ENCODE measurements around the gene BCAS3. TPM values are rescaled to one million over a fixed set of nuclear protein-coding genes. Genes with fewer than 3 reads are reported as not detected.
A peak's percentile ranks its signal among the peaks of the same experiment; 100 is the strongest.

Gene BCAS3
- total and polyA plus RNA-seq, 5 experiments from 2014 or later = 25.7 to 41.4 (median 32.8) TPM

DNA sequence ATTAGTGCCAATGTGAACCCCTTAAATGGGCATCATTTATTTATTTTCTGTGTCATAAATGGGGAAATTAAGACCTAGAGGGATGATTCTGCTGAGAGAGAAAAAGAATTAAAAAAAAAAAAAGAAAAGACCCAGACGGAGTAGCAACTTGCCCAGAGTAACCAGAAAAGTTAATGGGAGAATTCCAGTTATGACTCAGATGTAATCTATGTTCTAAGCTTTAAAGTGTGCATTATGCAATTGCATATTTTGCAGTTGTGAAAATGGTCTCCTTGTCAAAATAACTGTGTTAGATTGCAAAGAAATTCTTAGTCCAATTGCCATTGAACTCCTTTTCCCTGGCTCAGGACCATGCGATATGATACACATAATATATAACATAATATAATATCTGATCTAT lies 683.4 kb downstream of the BCAS3 start:
- POLR2A ChIA-PET = no interaction called here
- H3K27me3 Mint-ChIP-seq = no peaks in the 10 kb centered on the region
- ATAC-seq (no peak), DNase-seq (no peak)
- peak overlapping the region in 1 of 10 donors; percentile 6 for H3K27ac Mint-ChIP-seq
- no peak overlapping the region for H3K4me3 Mint-ChIP-seq
- H3K4me1 Mint-ChIP-seq = peaks cover 0 to 5% (median 1%) of the 10 kb centered on the region in 4 donors
- H3K9me3 Mint-ChIP-seq = no peaks in the 10 kb centered on the region
- no peaks in the 10 kb centered on the region for H3K36me3 Mint-ChIP-seq

DNA sequence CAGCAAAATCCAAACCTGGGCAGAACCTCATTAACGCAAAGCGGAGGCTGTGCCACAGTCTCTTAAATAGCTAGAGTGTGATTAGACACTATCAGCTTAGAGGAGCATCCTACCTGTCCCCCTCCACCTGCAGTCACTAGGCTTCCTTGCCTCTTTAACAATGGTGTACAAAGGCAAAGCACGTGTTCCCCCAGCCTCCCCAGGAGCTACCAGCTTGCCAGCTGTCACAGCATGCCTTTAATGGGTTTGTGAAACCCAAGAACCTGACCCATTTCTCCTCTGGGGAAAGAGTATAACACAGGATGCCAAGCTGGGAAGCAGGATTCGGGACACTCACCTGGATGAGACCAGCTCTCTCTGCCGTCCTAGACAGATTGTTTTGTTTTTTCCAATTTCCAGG lies 684.7 kb downstream of the BCAS3 start:
- POLR2A ChIA-PET = no interaction called here
- DNase-seq (no peak), ATAC-seq (no peak)
- Mint-ChIP-seq H3K9me3 (no peaks in the 10 kb centered on the region), H3K27me3 (no peaks in the 10 kb centered on the region), H3K27ac (no peak overlapping the region), H3K4me1 (peaks cover 0 to 5% (median 1%) of the 10 kb centered on the region in 4 donors), H3K4me3 (no peak overlapping the region), H3K36me3 (no peaks in the 10 kb centered on the region)

DNA sequence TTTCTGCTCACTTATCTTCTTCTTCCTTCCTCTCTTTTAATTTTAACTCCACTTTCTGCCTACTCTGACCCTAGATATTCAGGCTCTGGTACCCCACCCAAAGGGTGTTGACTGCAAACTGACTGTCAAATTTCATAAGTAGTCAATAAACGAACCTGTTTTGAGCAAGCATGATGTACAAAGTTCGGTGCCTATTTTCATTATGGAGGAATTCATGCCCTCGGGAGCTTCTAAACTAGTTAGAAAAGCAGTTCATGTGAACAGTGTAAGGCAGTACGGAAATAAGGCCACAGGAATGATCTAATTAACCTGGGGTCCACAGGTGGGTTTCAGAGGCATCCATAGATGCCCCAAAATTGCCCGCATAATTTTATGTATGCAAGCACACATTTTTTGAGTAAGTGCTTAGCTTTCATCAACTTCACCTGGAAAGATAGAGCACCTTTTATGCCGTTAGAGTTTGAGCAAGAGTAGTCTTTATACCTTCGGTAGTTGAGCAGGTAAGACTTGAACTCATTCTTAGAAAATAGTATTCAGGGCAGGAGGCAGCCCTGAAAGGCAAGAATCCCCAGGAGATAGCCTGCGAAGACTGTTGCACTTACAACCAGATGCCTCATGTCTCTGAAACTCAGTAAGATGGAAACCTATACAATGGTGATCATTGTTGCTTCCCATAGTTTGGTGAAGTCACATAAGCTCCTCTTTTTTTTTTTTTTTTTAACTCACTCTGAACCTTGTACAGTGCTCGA lies 685.4 kb downstream of the BCAS3 start:
- Mint-ChIP-seq H3K4me3 (no peak overlapping the region), H3K36me3 (no peaks in the 10 kb centered on the region), H3K27me3 (no peaks in the 10 kb centered on the region), H3K4me1 (peaks cover 0 to 5% (median 1%) of the 10 kb centered on the region in 4 donors), H3K9me3 (no peaks in the 10 kb centered on the region), H3K27ac (peak overlapping the region in 1 of 10 donors; percentile 19)
- ATAC-seq = no peak
- DNase-seq = no peak
- POLR2A ChIA-PET = interaction anchor here (0.6 kb wide), 1 partner anchor 325 kb away, joined by 6 read pairs; no protein-coding TSS in a partner anchor

DNA sequence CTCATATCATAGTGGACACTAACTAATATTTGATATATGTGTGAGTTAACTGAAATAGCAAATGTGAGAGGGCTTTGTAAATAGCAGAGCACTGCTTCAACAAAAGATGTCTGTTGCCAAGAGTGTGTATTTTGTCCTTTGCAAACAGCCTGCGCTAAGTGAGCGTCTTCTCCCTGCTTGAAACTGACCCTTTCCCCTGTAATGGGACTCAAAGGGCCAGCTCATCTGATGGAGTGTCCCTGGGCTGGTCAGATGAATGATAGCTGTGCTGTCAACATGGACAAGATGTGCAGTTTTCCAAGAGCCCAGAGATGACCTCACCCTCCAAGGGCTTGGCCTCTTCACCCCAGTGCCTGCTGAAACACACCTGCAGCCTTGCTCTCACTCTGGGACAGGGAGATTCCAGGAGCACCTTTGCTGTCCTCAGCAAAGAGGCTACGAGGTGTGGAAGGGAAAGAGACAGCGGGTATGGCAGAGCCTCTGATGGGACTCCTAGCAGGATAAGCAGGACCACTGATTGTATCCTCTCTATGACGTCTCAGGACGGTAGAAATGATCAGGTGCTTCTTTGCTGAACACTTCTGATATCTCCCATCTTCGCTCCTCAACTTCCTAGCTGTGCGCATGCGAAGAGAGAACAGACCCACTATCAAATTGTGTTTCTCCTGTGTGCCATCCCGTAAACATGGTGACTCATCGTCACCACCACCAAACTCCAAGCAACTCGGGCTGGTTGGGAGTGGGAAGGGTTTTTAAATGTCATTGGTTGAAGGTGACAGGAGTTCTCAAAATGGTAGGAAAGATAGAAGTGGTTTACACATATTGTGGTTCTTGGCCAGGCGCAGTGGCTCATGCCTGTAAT lies 686.2 kb downstream of the BCAS3 start:
- POLR2A ChIA-PET = interaction anchor here (0.6 kb wide), 1 partner anchor 326 kb away, joined by 6 read pairs; no protein-coding TSS in a partner anchor
- no peaks in the 10 kb centered on the region for H3K9me3 Mint-ChIP-seq
- no peak for DNase-seq

DNA sequence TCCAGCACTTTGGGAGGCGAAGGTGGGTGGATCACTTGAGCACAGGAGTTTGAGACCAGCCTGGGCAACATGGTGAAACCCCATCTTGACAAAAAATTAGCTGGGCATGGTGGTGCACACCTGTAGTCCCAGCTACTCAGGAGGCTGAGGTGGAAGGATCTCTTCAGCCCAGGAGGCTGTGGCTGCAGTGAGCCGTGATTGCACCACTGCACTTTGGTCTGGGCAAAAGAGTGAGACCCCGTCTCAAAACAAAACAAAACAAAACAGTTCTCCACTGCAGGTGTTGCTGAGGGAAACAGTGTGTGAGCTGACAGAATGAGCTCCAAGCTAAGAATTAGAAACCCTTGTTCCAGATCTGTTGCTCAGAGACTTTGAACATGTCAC lies 686.8 kb downstream of the BCAS3 start:
- Mint-ChIP-seq H3K27ac (no peak overlapping the region), H3K4me3 (no peak overlapping the region)

More for the DNA sequence above, 686.2 kb downstream of the BCAS3 start:
- H3K27me3 Mint-ChIP-seq = no peaks in the 10 kb centered on the region
- no peak for ATAC-seq
- peaks cover 0 to under 1% (median 0%) of the 10 kb centered on the region in 3 donors for H3K36me3 Mint-ChIP-seq
- H3K27ac Mint-ChIP-seq = no peak overlapping the region
- no peak overlapping the region for H3K4me3 Mint-ChIP-seq
- H3K4me1 Mint-ChIP-seq = peaks cover 0 to 2% (median under 1%) of the 10 kb centered on the region in 4 donors

DNA sequence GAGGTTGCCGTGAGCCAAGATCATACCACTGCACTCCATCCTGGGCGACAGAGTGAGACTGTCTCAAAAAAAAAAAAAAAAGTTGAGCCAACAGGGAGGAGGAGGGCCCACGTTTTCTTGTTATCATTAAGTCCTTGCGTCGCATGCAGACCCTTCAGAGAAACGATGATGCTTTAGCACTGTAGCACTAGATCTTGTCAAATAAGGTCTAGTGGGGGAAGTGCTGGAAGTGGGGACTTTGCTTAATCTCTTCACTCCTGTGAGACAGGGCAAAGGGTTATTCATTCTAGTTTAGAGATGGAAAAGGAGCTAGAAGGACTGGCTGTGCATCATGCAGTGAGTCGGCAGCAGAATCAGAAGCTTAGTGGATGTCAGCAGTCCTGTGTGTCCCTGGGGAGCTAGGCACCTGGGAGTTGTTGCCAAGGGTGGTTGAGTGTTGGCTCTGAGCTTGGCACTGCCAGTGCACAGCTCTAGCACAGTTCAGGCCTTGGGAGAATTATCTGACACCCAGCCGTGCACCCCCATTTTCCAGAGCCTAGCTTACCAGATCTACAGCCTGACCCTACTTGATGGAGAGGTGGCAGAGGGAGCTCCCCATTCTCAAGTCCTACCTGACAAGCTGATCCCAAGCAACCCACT lies 688.5 kb downstream of the BCAS3 start:
- ATAC-seq (no peak), DNase-seq (no peak)
- H3K36me3 Mint-ChIP-seq = peaks cover 0 to 9% (median 3%) of the 10 kb centered on the region in 3 donors
- no peak overlapping the region for H3K27ac Mint-ChIP-seq
- no peaks in the 10 kb centered on the region for H3K4me1 Mint-ChIP-seq
- no peaks in the 10 kb centered on the region for H3K9me3 Mint-ChIP-seq
- no peaks in the 10 kb centered on the region for H3K27me3 Mint-ChIP-seq
- H3K4me3 Mint-ChIP-seq = no peak overlapping the region
- POLR2A ChIA-PET = no interaction called here

More for the DNA sequence above, 686.8 kb downstream of the BCAS3 start:
- Mint-ChIP-seq H3K4me1 (no peaks in the 10 kb centered on the region), H3K36me3 (peaks cover 0 to 3% (median 3%) of the 10 kb centered on the region in 3 donors), H3K9me3 (no peaks in the 10 kb centered on the region), H3K27me3 (no peaks in the 10 kb centered on the region)
- POLR2A ChIA-PET = no interaction called here
- DNase-seq = no peak
- no peak for ATAC-seq

DNA sequence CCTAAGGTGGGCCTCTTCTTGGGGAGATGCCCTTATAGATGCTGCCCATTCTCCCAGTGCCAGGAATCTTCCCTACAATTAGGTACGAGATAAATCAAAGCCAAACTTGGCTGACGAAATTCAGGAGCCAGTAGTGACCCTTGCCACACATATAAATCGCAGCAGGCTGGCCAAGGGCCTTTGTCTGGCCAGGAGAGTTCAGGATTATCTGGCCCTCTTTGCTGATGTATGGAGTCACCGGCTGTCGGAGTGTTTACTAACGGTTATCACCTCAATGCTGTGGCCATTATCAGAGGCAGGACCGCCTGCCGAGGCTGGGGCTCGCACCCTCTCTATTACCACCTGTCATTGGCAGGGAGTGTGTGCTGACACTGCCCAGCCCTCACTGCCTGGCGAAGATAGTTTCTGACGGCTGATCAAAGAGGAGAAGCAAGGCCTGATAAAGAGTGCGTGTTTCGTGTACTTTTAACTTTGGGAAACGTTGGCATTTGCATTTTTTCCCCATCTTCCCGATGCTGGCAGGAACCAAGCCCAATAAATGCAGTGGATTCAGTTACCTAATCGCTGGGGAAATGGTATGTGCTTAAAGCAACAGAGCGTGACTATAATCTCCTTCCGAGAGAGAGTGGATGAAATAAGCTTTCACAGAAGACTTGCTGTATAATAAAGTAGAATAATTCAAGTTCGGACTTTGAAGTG lies 689.2 kb downstream of the BCAS3 start:
- POLR2A ChIA-PET = no interaction called here
- H3K36me3 Mint-ChIP-seq = peaks cover 0 to 10% (median 3%) of the 10 kb centered on the region in 3 donors
- no peak overlapping the region for H3K27ac Mint-ChIP-seq
- H3K27me3 Mint-ChIP-seq = no peaks in the 10 kb centered on the region
- DNase-seq (no peak), ATAC-seq (no peak)
- no peaks in the 10 kb centered on the region for H3K9me3 Mint-ChIP-seq
- H3K4me1 Mint-ChIP-seq = no peaks in the 10 kb centered on the region
- H3K4me3 Mint-ChIP-seq = no peak overlapping the region

DNA sequence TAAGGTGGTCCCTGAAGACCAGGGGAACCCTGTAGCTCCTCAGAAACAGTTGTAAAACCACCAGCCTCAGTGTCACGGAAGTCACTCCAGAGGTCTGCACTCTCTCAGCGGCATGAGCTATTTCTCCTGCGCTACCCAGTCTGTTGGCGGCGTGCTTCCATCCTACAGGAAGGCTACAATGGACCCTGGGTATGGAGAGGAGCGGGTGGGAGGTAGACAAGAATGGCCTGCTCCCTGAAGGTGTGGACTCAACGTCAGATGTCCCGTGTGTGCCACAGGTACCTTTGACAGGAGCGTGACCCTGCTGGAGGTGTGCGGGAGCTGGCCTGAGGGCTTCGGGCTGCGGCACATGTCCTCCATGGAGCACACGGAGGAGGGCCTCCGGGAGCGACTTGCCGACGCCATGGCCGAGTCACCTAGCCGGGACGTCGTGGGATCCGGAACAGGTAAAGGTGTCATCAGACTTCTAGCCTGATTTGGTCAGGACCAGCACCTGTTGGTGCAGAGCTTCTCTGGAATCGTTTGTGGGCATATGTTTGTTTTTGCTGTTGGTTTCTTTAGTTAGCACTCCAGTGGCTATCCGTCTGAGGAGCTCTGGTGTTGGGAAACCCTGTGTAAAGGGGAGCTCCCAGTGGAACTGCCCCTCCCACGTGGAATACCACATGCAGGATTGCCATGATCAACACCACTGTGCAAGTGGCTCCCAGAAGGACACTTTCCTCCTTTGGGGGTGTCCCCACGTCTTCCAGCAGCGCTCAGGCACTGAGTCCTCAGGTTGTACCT lies 690.6 kb downstream of the BCAS3 start:
- POLR2A ChIA-PET = no interaction called here
- Mint-ChIP-seq H3K4me1 (peaks cover 0 to 3% (median 0%) of the 10 kb centered on the region in 4 donors), H3K9me3 (no peaks in the 10 kb centered on the region), H3K27me3 (no peaks in the 10 kb centered on the region), H3K36me3 (peaks cover 0 to 13% (median 3%) of the 10 kb centered on the region in 3 donors), H3K27ac (peak overlapping the region in 1 of 10 donors; percentile 66), H3K4me3 (no peak overlapping the region)
- no peak for ATAC-seq
- DNase-seq = no peak

DNA sequence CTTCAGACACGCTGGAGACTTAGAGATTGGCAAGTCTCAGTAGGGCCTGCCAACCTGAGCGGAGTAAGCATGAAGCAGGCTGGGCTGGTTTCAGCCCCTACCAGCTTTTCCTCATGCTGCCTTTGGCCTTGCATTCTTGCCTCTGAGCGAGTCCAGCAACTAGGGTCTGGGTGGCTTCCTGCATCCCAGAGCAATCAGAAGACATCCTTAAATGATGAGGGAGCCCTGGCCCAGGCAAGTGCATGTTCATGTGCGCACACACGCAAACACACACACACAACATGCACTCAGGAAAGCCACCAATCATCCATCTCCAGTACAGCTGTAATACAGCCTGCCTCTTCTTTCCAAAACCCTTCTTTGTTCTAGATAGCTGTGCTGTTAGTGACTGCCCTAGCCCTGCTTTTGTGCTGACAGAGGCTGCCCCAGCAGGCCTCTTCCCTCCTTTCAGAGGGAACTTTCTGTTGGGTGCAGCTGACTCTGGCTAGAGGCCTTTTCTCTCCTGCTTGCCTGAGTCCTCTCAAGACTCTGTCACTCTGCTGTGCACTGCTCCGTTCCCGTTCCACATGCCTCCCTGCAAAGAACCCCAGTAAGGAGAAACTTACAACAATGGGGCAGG lies 691.3 kb downstream of the BCAS3 start:
- Mint-ChIP-seq H3K9me3 (no peaks in the 10 kb centered on the region), H3K4me1 (peaks cover 0 to 3% (median 0%) of the 10 kb centered on the region in 4 donors), H3K27me3 (no peaks in the 10 kb centered on the region), H3K4me3 (no peak overlapping the region), H3K36me3 (peaks cover 0 to 13% (median 3%) of the 10 kb centered on the region in 3 donors), H3K27ac (peak overlapping the region in 2 of 10 donors; percentile 22 to 23)
- no peak for ATAC-seq
- POLR2A ChIA-PET = no interaction called here
- DNase-seq = no peak

DNA sequence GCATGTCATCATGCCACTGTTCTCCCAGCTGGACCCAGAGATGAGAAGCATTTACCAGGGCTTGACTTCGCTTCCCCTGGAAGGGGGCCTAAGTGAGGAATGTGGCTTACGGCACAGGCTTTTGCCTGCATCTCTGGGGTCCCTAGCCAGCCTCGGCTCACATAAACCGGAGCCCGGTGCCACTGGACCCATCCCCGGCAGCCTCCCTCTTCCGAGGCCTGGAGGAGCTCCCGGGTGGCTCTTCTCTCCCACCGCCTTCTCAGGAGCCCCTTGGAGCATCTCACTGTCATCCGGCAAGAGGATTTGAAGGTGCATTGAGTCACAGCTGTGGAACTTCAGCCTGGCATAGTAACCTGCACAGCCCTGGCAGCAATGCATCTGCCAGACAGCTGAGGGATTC lies 692.1 kb downstream of the BCAS3 start:
- ATAC-seq (no peak), DNase-seq (no peak)
- Mint-ChIP-seq H3K4me3 (no peak overlapping the region), H3K4me1 (peaks cover 0 to 4% (median 0%) of the 10 kb centered on the region in 4 donors), H3K9me3 (no peaks in the 10 kb centered on the region), H3K27me3 (no peaks in the 10 kb centered on the region), H3K36me3 (peaks cover 0 to 13% (median 3%) of the 10 kb centered on the region in 3 donors), H3K27ac (peak overlapping the region in 1 of 10 donors; percentile 23)
- POLR2A ChIA-PET = no interaction called here

DNA sequence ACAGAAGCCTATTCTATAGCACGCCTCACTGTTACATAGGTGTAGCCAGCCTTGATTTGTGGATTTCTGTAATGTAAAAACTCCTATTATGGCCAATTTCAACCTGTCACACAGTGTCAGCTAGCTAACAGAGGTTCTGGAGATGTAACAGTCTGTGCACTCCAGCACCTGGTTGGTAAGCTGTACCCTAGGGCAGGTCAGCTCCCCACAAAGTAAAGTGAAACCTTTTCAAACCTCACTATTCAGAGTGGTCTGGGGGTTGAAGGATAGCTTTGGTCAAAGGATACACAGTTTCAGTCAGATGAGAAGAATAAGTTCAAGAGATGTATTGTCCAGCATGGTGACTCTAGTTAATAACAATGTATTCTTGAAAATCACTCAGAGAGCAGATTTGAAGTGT lies 693.5 kb downstream of the BCAS3 start:
- Mint-ChIP-seq H3K27me3 (no peaks in the 10 kb centered on the region), H3K27ac (peak overlapping the region in 1 of 10 donors; percentile 27), H3K36me3 (peaks cover 0 to 13% (median 3%) of the 10 kb centered on the region in 3 donors), H3K4me3 (no peak overlapping the region), H3K9me3 (no peaks in the 10 kb centered on the region), H3K4me1 (peaks cover 0 to 4% (median 0%) of the 10 kb centered on the region in 4 donors)
- POLR2A ChIA-PET = no interaction called here
- no peak for DNase-seq
- ATAC-seq = no peak

All from naive thymus-derived CD8-positive, alpha-beta T cell (primary cell).